G401 (cell line): Measurements from ENCODE around the gene RPS4Y1. TPM values are rescaled to one million over a fixed set of nuclear protein-coding genes. Genes with fewer than 3 reads are reported as not detected.
"Not testable (repeated sequence)": the region's sequence is repeated elsewhere in the genome, so short reads cannot be mapped to it uniquely, and the experiment has no call there.

Experiments
- DNase-seq: peaks from one replicate; pipeline ENCODE4 v3.0.0-alpha.2; 2015; ENCODE audit warnings: low spot score
- in situ Hi-C: cut with HindIII; loops from 2 replicates; pipeline ENCODE4 v1.10.0; 2016; ENCODE audit warnings: low sequenced_read_pairs, mixed read lengths
- total RNA-seq: library from RNA; depleted of rRNA; stranded (reverse); fragments of >200 nt; shearing (Covaris generic); gene quantifications from 2 replicates; pipeline ENCODE4 v1.2.3, GENCODE V29; 2014; rRNA removed

RPS4Y1 gene
- 472 and 529 TPM in 2 replicates for total RNA-seq

- DNase-seq = peak; percentile 74
- in situ Hi-C loops = no loop called here
Measured at GRCh38 chrY:2841471-2841893, at the start of gene RPS4Y1. TSS of gene RPS4Y1 (plus strand) at chrY:2841602. CDS start at chrY:2841625, 23 bp downstream.

GRCh38 chrY:2796977-2797523 lies 44.4 kb upstream of the RPS4Y1 start:
- in situ Hi-C loops = no loop called here
- no peak for DNase-seq

- in situ Hi-C loops = no loop called here
- DNase-seq = no peak
Measured at GRCh38 chrY:2797991-2798390, 43.4 kb upstream of the RPS4Y1 start.

- in situ Hi-C loops = no loop called here
- DNase-seq = peak; percentile 1
Measured at GRCh38 chrY:2800246-2800645, 41.2 kb upstream of the RPS4Y1 start.

- in situ Hi-C loops, DNase-seq: not testable (repeated sequence)
Measured at GRCh38 chrY:2817146-2817896, 24.1 kb upstream of the RPS4Y1 start.

- DNase-seq = no peak
- in situ Hi-C loops = no loop called here
Measured at GRCh38 chrY:2824471-2824870, 16.9 kb upstream of the RPS4Y1 start.

- no peak for DNase-seq
- in situ Hi-C loops = no loop called here
Measured at GRCh38 chrY:2828497-2828896, 12.9 kb upstream of the RPS4Y1 start.

GRCh38 chrY:2835230-2835629 lies 6.2 kb upstream of the RPS4Y1 start:
- in situ Hi-C loops = no loop called here
- no peak for DNase-seq

- DNase-seq = no peak
- in situ Hi-C loops = no loop called here
Measured at GRCh38 chrY:2837078-2837477, 4.3 kb upstream of the RPS4Y1 start.

- DNase-seq = no peak
- in situ Hi-C loops = no loop called here
Measured at GRCh38 chrY:2837932-2838331, 3.5 kb upstream of the RPS4Y1 start.

- no peak for DNase-seq
- in situ Hi-C loops = no loop called here
Measured at GRCh38 chrY:2846791-2847190, 5.4 kb downstream of the RPS4Y1 start.

GRCh38 chrY:2848384-2848783 lies 7.0 kb downstream of the RPS4Y1 start:
- DNase-seq = no peak
- in situ Hi-C loops = no loop called here

- DNase-seq = no peak
- in situ Hi-C loops = no loop called here
Measured at GRCh38 chrY:2849368-2849767, 8.0 kb downstream of the RPS4Y1 start.

GRCh38 chrY:2854145-2854774 lies 12.9 kb downstream of the RPS4Y1 start:
- in situ Hi-C loops = no loop called here
- no peak for DNase-seq

- in situ Hi-C loops = no loop called here
- DNase-seq = no peak
Measured at GRCh38 chrY:2857068-2857467, 15.7 kb downstream of the RPS4Y1 start.

GRCh38 chrY:2857686-2858085 lies 16.3 kb downstream of the RPS4Y1 start:
- in situ Hi-C loops = no loop called here
- DNase-seq = no peak

- in situ Hi-C loops = no loop called here
- no peak for DNase-seq
Measured at GRCh38 chrY:2859782-2860181, 18.4 kb downstream of the RPS4Y1 start.

GRCh38 chrY:2860511-2860910 lies 19.1 kb downstream of the RPS4Y1 start:
- in situ Hi-C loops = no loop called here
- no peak for DNase-seq

GRCh38 chrY:2866581-2866980 lies 25.2 kb downstream of the RPS4Y1 start:
- in situ Hi-C loops = no loop called here
- no peak for DNase-seq

- no peak for DNase-seq
- in situ Hi-C loops = no loop called here
Measured at GRCh38 chrY:2867469-2867868, 26.1 kb downstream of the RPS4Y1 start.
